Naive thymus-derived CD4-positive, alpha-beta T cell (primary cell): Measurements from ENCODE around the gene KCNG1. TPM values are rescaled to one million over a fixed set of nuclear protein-coding genes. Genes with fewer than 3 reads are reported as not detected.

ENCODE experiments used
- ATAC-seq: fragments of 150-1000 bp; cut with Tn5 transposase; 2 replicates; pipeline ENCODE4 v1.10.0; 2021; ENCODE audit warnings: mild to moderate bottlenecking, moderate library complexity
- CTCF ChIA-PET: fragments of 350-600 bp; sonication (Branson Sonifier 250); formaldehyde crosslinking; loops from one replicate; lab custom pipeline; 2021; ENCODE audit warnings: antibody characterized with exemption; lab: Charles Lee
- POLR2A ChIA-PET: fragments of 350-600 bp; sonication (Branson Sonifier 250); formaldehyde crosslinking; loops from one replicate; lab custom pipeline; 2021; ENCODE audit warnings: antibody characterized with exemption, inconsistent platforms; lab: Charles Lee
- DNase-seq, 9 donors: peaks; one replicate each; pipeline versions ENCODE4 v3.0.0 to v3.0.0-alpha.2; 2020 to 2022; ENCODE audit warnings: mixed read lengths in 1 of 9
- H3K27ac ChIP-seq: one replicate; pipeline ENCODE4 v1.7.0; 2013; ENCODE audit warnings: mild to moderate bottlenecking, low read depth, low read length, moderate library complexity
- H3K27me3 ChIP-seq, 2 donors: one replicate each; pipeline ENCODE4 v1.7.0; 2013; ENCODE audit warnings: low read length in 2 of 2, mild to moderate bottlenecking in 2 of 2, moderate library complexity in 2 of 2; ENCODE audit not compliant: control insufficient read depth in 2 of 2, insufficient read depth in 2 of 2
- H3K36me3 ChIP-seq, 3 experiments: 1 replicate in 2 of 3; 2 replicates in 1 of 3; pipeline ENCODE4 v1.7.0; 2013; ENCODE audit warnings: low read length in 3 of 3, mild to moderate bottlenecking in 3 of 3, moderate library complexity in 1 of 3; ENCODE audit not compliant: insufficient read depth in 3 of 3, control insufficient read depth in 2 of 3
- H3K4me1 ChIP-seq, 2 donors: one replicate each; pipeline ENCODE4 v1.7.0; 2013; ENCODE audit warnings: low read length in 2 of 2, mild to moderate bottlenecking in 2 of 2, moderate library complexity in 1 of 2; ENCODE audit not compliant: control insufficient read depth in 2 of 2, insufficient read depth in 2 of 2
- H3K4me3 ChIP-seq: 2 replicates; pipeline ENCODE4 v1.7.0; 2013; ENCODE audit warnings: mild to moderate bottlenecking, low read length
- H3K9me3 ChIP-seq, 3 experiments: 1 replicate in 2 of 3; 2 replicates in 1 of 3; pipeline ENCODE4 v1.7.0; 2013; ENCODE audit warnings: low read length in 3 of 3; ENCODE audit not compliant: control insufficient read depth in 2 of 3
- H3K27ac Mint-ChIP-seq, 9 donors: one replicate each; pipeline ENCODE4 v1.8.0; 2020 to 2022; ENCODE audit warnings: mixed read lengths in 9 of 9, mild to moderate bottlenecking in 8 of 9, moderate library complexity in 5 of 9, inconsistent platforms in 2 of 9
- H3K27me3 Mint-ChIP-seq, 5 donors: one replicate each; pipeline ENCODE4 v1.8.0; 2021 to 2022; ENCODE audit warnings: mixed read lengths in 5 of 5, mild to moderate bottlenecking in 1 of 5
- H3K36me3 Mint-ChIP-seq, 5 donors: one replicate each; pipeline ENCODE4 v1.8.0; 2020 to 2022; ENCODE audit warnings: mixed read lengths in 5 of 5, mild to moderate bottlenecking in 3 of 5, inconsistent platforms in 1 of 5
- H3K4me1 Mint-ChIP-seq, 7 donors: one replicate each; pipeline ENCODE4 v1.8.0; 2020 to 2022; ENCODE audit warnings: mixed read lengths in 7 of 7, mild to moderate bottlenecking in 3 of 7, inconsistent platforms in 1 of 7
- H3K4me3 Mint-ChIP-seq, 10 donors: one replicate each; pipeline ENCODE4 v1.8.0; 2020 to 2022; ENCODE audit warnings: mild to moderate bottlenecking in 10 of 10, mixed read lengths in 10 of 10, moderate library complexity in 6 of 10, inconsistent platforms in 2 of 10
- H3K9me3 Mint-ChIP-seq, 11 donors: one replicate each; pipeline ENCODE4 v1.8.0; 2020 to 2022; ENCODE audit warnings: mixed read lengths in 11 of 11, mild to moderate bottlenecking in 4 of 11, inconsistent platforms in 1 of 11, moderate library complexity in 1 of 11
- intact Hi-C, 2 donors: fragments of 100-400 bp; cut with micrococcal nuclease; formaldehyde crosslinking; loops; one replicate each; pipeline ENCODE4 v1.15.1; 2023
- polyA plus RNA-seq, 2 donors: library from polyadenylated mRNA; unstranded; fragments of 300-500 nt; fragmentation: Illumina TruSeq; gene quantifications; one replicate each; pipeline ENCODE4 v1.2.3, GENCODE V29; 2021
- total RNA-seq, 6 experiments: library from RNA in 5 of 6; stranded (reverse) in 5 of 6; gene quantifications; 1 replicate in 5 of 6; 2 replicates in 1 of 6; pipeline ENCODE4 v1.2.3 and lab custom pipeline; 2021 to 2026

The KCNG1 gene
- total and polyA plus RNA-seq, 7 experiments from 2014 or later: 0.17 to 0.73 TPM; not detected in 5

DNA sequence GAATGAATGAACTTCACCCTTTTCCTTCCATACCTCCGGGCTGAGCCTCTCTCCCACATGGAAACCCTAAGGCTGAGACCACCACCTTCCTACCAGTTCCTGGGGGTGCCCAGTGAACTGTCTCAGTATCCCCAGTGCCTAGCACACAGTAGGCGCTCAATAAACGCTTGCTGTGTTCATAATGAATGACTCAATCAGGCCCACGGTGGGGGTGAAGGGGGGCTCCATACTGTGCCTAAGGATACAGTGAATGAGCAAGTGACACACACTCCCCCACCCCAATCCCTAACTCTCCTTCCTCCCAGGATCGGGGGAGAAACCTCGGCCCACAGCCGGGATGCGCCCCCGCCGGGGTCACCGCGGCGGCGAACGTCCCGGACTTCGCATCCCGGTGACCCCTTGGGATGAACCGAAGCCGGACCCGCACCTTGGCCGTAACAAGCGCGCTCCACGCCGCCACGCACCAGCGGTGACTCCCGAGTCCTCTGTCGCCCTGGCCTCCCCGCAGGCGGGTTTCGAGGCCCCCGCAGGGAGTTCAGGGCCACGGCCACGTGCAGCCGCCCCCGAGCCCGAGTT, 592 bp downstream of the KCNG1 start:
- no peaks in the 10 kb centered on the region for H3K9me3 Mint-ChIP-seq
- H3K36me3 ChIP-seq: no peaks in the 10 kb centered on the region
- POLR2A ChIA-PET: no interaction called here
- no peak overlapping the region for H3K27ac ChIP-seq
- H3K27me3 Mint-ChIP-seq: peaks cover 55 to 82% (median 63%) of the 10 kb centered on the region in 5 donors
- H3K9me3 ChIP-seq: no peaks in the 10 kb centered on the region
- H3K4me1 ChIP-seq: no peaks in the 10 kb centered on the region
- H3K27ac Mint-ChIP-seq: no peak overlapping the region
- H3K4me1 Mint-ChIP-seq: peaks cover 4 to 17% (median 10%) of the 10 kb centered on the region in 7 donors
- H3K4me3 ChIP-seq: no peak overlapping the region
- DNase-seq (no peak), ATAC-seq (no peak)
- H3K36me3 Mint-ChIP-seq: no peaks in the 10 kb centered on the region
- peaks cover 0 to 5% of the 10 kb centered on the region in 2 donors for H3K27me3 ChIP-seq
- CTCF ChIA-PET: no interaction called here
- H3K4me3 Mint-ChIP-seq: peak overlapping the region in 9 of 10 donors; percentile 3 to 55 (median 21)
- intact Hi-C loops: no loop called here

DNA sequence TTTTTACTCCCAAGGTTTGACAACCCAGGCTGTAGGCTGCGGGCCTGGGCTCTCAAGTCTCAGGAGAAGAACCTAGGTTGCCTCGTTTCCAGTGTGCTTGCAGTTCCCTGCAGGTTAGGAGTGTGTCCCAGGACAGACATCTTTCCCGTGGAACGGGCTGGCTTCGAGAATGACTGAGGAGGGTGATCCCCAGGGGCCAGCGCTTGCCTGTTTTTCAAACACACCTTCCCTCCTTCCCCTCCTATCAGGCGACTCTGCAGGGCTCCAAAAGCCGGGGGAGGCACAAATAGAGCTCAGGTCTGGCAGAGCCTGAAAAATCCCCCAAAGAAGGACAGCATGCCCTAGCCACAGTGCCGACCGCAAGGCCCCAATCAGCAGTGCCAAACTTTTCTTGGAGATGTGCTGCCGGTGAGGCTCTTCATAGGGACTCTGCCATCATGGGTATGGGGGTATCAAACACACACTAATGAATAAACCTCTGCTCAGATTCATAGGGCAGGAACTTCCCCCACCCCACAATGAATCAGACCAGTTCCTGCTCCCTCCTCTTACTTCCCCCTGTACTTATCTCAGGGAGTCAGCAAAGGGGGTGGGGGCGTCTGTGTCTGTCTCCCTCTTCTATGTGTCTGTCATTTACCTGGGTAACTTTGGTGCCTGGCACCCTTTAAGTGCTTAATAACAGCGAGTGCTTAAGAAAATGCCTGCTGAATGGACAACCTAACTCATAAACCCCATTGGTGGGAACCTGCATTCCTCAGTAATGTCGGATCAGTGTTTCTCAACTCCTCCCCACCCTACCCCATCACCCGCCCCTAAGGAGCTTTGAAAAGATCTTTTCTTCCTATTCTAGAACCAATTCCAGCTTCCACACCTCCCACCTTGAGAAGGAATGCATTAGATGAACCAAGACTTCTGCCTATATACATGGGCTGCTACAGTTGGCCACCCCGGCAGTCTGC, 1.6 kb downstream of the KCNG1 start:
- Mint-ChIP-seq H3K27me3 (peaks cover 58 to 82% (median 60%) of the 10 kb centered on the region in 5 donors), H3K27ac (no peak overlapping the region), H3K36me3 (no peaks in the 10 kb centered on the region), H3K4me1 (peaks cover 4 to 17% (median 10%) of the 10 kb centered on the region in 7 donors), H3K4me3 (peak overlapping the region in 6 of 10 donors; percentile 19 to 55 (median 44)), H3K9me3 (no peaks in the 10 kb centered on the region)
- DNase-seq (no peak), ATAC-seq (no peak)
- Histone ChIP-seq H3K4me3 (no peak overlapping the region), H3K27me3 (peaks cover 0 to 5% of the 10 kb centered on the region in 2 donors), H3K27ac (no peak overlapping the region), H3K4me1 (no peaks in the 10 kb centered on the region), H3K9me3 (no peaks in the 10 kb centered on the region), H3K36me3 (no peaks in the 10 kb centered on the region)
- CTCF ChIA-PET: no interaction called here
- intact Hi-C loops: no loop called here
- POLR2A ChIA-PET: no interaction called here

DNA sequence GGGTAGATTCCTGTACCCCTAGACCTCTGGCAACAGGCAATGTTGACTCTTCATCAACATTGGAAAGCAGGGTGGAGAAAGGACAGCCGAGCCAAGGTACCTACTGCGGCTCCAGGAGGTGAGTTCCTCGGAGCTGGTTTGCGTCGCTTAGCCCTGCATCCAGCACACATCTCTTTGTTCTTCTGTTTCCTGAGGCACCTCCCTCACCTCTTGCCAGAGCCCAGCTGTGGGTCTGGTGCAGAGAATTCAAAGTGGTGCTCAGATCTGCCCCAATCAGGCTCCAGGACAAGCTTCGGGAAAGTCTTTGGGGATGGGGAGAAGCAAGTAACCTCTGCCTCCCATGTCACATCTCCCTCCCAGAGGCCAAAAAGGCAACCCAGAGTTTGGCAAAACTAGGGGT, 2.2 kb downstream of the KCNG1 start:
- Mint-ChIP-seq H3K4me3 (no peak overlapping the region), H3K36me3 (no peaks in the 10 kb centered on the region), H3K27ac (no peak overlapping the region), H3K27me3 (peaks cover 55 to 76% (median 59%) of the 10 kb centered on the region in 5 donors), H3K4me1 (peaks cover 4 to 17% (median 10%) of the 10 kb centered on the region in 7 donors), H3K9me3 (no peaks in the 10 kb centered on the region)
- intact Hi-C loops: no loop called here
- ChIA-PET CTCF (no interaction called here), POLR2A (no interaction called here)
- no peak for ATAC-seq
- Histone ChIP-seq H3K4me1 (no peaks in the 10 kb centered on the region), H3K9me3 (no peaks in the 10 kb centered on the region), H3K4me3 (no peak overlapping the region), H3K36me3 (no peaks in the 10 kb centered on the region), H3K27ac (no peak overlapping the region), H3K27me3 (peaks cover 0 to 5% of the 10 kb centered on the region in 2 donors)
- DNase-seq: no peak

DNA sequence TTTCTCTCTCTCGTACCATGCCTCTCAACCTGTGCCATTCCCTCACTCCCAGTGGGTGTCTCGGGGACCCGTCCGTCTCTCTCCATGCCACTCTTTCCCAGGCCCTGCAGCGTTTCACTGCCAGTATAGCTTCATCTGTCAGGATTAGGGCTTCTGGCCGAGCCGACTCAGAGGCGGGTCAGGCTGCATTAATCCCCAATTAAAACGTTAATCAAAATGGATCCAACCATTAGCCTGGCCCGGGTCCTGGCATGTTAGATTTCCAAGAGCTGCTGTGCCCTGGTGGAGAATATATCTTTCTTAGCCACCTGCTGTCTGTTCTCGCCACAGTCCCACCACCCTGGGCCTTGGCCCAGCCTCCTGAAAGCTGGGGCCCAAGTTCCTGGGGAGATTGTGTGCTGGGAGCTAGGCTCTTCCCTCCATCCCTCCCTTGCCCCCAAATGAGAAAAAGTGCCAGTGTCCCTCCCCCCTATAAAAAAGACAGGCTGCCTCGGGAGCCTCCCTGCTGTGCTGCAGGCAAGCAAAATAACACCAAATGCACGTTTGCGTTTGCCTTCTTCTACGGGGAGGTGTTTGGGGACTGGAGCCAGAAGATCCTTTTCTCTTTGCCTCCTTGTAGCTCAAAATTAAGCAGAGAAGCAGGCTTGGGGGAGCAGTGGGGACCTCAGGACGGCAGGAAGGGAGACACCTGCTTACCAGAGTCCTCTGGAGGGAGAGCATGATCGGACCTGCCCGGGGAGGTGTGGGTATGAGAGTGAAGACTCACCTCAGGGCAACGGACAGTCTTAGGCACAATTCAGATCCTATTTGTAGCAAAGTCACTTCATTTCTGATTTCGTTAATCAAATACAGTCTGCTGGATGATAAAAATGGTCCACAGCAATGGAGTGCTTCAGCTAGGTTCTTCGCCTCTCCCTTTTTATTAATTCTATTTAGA, 3.0 kb downstream of the KCNG1 start:
- no peaks in the 10 kb centered on the region for H3K9me3 Mint-ChIP-seq
- Histone ChIP-seq H3K4me3 (no peak overlapping the region), H3K27me3 (peaks cover 0 to 5% of the 10 kb centered on the region in 2 donors), H3K4me1 (no peaks in the 10 kb centered on the region), H3K27ac (no peak overlapping the region), H3K36me3 (no peaks in the 10 kb centered on the region), H3K9me3 (no peaks in the 10 kb centered on the region)
- no peak overlapping the region for H3K4me3 Mint-ChIP-seq
- DNase-seq: no peak
- intact Hi-C loops: no loop called here
- H3K36me3 Mint-ChIP-seq: no peaks in the 10 kb centered on the region
- ChIA-PET POLR2A (no interaction called here), CTCF (no interaction called here)
- no peak for ATAC-seq
- H3K4me1 Mint-ChIP-seq: peaks cover 4 to 17% (median 10%) of the 10 kb centered on the region in 7 donors
- H3K27me3 Mint-ChIP-seq: peaks cover 52 to 73% (median 56%) of the 10 kb centered on the region in 5 donors
- H3K27ac Mint-ChIP-seq: no peak overlapping the region

DNA sequence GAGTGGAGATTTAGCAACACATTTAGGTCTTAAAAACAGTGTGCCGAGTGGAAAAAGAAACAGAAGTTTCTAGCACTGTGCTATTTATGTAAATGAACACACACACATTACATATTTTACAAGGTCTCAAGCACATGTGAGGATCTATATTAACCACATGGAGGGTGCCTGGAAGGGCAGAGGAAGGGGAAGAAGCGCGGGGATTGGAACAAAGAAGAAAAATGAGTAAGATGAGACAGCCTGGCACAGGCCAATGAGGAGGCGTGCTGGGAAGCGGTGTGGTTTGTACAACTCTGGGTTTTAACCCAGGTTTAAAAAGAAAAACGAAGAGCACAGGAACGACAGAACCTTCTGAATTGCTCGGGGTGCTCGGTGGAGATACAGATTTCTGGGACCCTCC, 5.7 kb downstream of the KCNG1 start:
- ChIA-PET CTCF (no interaction called here), POLR2A (no interaction called here)
- peaks cover 0 to 5% (median 2%) of the 10 kb centered on the region in 7 donors for H3K4me1 Mint-ChIP-seq
- H3K36me3 ChIP-seq: no peaks in the 10 kb centered on the region
- no peaks in the 10 kb centered on the region for H3K9me3 ChIP-seq
- no peaks in the 10 kb centered on the region for H3K4me1 ChIP-seq
- H3K27me3 Mint-ChIP-seq: peaks cover 41 to 73% (median 55%) of the 10 kb centered on the region in 5 donors
- intact Hi-C loops: no loop called here
- no peak overlapping the region for H3K4me3 ChIP-seq
- H3K36me3 Mint-ChIP-seq: no peaks in the 10 kb centered on the region
- H3K9me3 Mint-ChIP-seq: no peaks in the 10 kb centered on the region
- H3K27ac ChIP-seq: no peak overlapping the region
- no peak overlapping the region for H3K4me3 Mint-ChIP-seq
- H3K27ac Mint-ChIP-seq: no peak overlapping the region
- ATAC-seq (no peak), DNase-seq (no peak)
- H3K27me3 ChIP-seq: peaks cover 0 to 5% of the 10 kb centered on the region in 2 donors

DNA sequence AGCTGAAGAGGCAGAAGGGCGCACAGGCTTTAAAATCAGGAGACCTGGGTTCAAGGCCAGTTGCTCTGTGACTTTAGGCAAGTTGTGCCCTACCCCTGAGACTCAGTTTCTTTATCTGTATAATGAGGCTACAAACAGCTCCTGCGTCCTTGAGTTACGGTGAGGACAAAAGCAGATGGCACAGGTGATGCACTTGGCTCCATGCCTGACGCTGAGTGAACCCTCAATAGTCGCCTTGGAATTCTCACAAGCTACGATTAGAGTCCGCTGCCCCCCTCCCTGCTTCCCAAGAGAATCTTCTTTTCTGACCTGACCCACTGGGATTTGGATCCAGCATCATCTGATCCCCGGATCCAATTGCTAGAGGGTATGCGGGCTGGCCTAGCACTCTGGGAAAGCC, 6.4 kb downstream of the KCNG1 start:
- no peak overlapping the region for H3K27ac Mint-ChIP-seq
- intact Hi-C loops: no loop called here
- peaks cover 34 to 66% (median 47%) of the 10 kb centered on the region in 5 donors for H3K27me3 Mint-ChIP-seq
- Histone ChIP-seq H3K27ac (no peak overlapping the region), H3K4me1 (no peaks in the 10 kb centered on the region), H3K36me3 (no peaks in the 10 kb centered on the region), H3K27me3 (peaks cover 0 to 5% of the 10 kb centered on the region in 2 donors), H3K4me3 (no peak overlapping the region), H3K9me3 (no peaks in the 10 kb centered on the region)
- DNase-seq: no peak
- ChIA-PET POLR2A (no interaction called here), CTCF (no interaction called here)
- no peak for ATAC-seq
- H3K4me3 Mint-ChIP-seq: no peak overlapping the region
- no peaks in the 10 kb centered on the region for H3K36me3 Mint-ChIP-seq
- H3K4me1 Mint-ChIP-seq: peaks cover 0 to 2% (median 0%) of the 10 kb centered on the region in 7 donors
- H3K9me3 Mint-ChIP-seq: no peaks in the 10 kb centered on the region
